Stimulated activated CD4-positive, alpha-beta T cell treated with anti-CD3 and anti-CD28 coated beads, Interleukin-12 subunit alpha, Interleukin-12 subunit beta, amount 100 ng/mL, for 4 hours (primary cell): ENCODE data around the gene SPATA31E1.

Source experiments
- DNase-seq: peaks from one replicate; pipeline ENCODE4 v3.0.0-alpha.2; 2020

Gene SPATA31E1

GRCh38 chr9:87863882-87864465 is 18.7 kb upstream of the SPATA31E1 start:
- no peak for DNase-seq

- DNase-seq = no peak
These were observed 17.8 kb upstream of the SPATA31E1 start for GRCh38 chr9:87864915-87865314.

GRCh38 chr9:87865626-87866025 is 17.1 kb upstream of the SPATA31E1 start:
- no peak for DNase-seq

GRCh38 chr9:87867391-87867790 is 15.3 kb upstream of the SPATA31E1 start:
- DNase-seq = no peak

- no peak for DNase-seq
These were observed 14.5 kb upstream of the SPATA31E1 start for GRCh38 chr9:87868175-87868574.

GRCh38 chr9:87868635-87869034 is 14.0 kb upstream of the SPATA31E1 start:
- DNase-seq = no peak

- no peak for DNase-seq
These were observed 13.6 kb upstream of the SPATA31E1 start for GRCh38 chr9:87869082-87869481.

- no peak for DNase-seq
These were observed 11.1 kb upstream of the SPATA31E1 start for GRCh38 chr9:87871425-87872078.

GRCh38 chr9:87872079-87872624 is 10.5 kb upstream of the SPATA31E1 start:
- DNase-seq = no peak

GRCh38 chr9:87873607-87874303 is 8.9 kb upstream of the SPATA31E1 start:
- no peak for DNase-seq

GRCh38 chr9:87874304-87874623 is 8.4 kb upstream of the SPATA31E1 start:
- DNase-seq = no peak

GRCh38 chr9:87875060-87875459 is 7.6 kb upstream of the SPATA31E1 start:
- no peak for DNase-seq

GRCh38 chr9:87875831-87876545 is 6.7 kb upstream of the SPATA31E1 start:
- DNase-seq = no peak

- DNase-seq = no peak
These were observed 6.0 kb upstream of the SPATA31E1 start for GRCh38 chr9:87876708-87877107.

GRCh38 chr9:87878989-87879511 is 3.6 kb upstream of the SPATA31E1 start:
- DNase-seq = no peak

- DNase-seq = no peak
These were observed 2.6 kb upstream of the SPATA31E1 start for GRCh38 chr9:87880116-87880515.

GRCh38 chr9:87880683-87881082 is 2.0 kb upstream of the SPATA31E1 start:
- no peak for DNase-seq

- no peak for DNase-seq
These were observed 597 bp downstream of the SPATA31E1 start for GRCh38 chr9:87883274-87883673.

GRCh38 chr9:87883990-87884389 is 1.3 kb downstream of the SPATA31E1 start:
- DNase-seq = no peak

- DNase-seq = no peak
These were observed 2.1 kb downstream of the SPATA31E1 start for GRCh38 chr9:87884578-87885459.

GRCh38 chr9:87885484-87886189 is 3.0 kb downstream of the SPATA31E1 start:
- no peak for DNase-seq
